Psoas muscle (tissue), 8 donors: ENCODE data around the gene ITSN1. TPM values are rescaled to one million over a fixed set of nuclear protein-coding genes. Genes with fewer than 3 reads are reported as not detected.

Experiments
- ATAC-seq, 4 donors: fragments of 200-7000 bp; cut with Tn5 transposase; one replicate each; pipeline ENCODE4 v1.9.1; 2020; ENCODE audit warnings: moderate library complexity in 3 of 4, mild to moderate bottlenecking in 2 of 4
- DNase-seq, 2 donors: peaks; one replicate each; pipeline ENCODE4 v3.0.0-alpha.2; 2020
- H3K27ac ChIP-seq: fragments of 200-600 bp; one replicate; pipeline ENCODE4 v1.8.0; 2022
- H3K27me3 ChIP-seq, 3 donors: fragments of 200-600 bp in 1 of 3; one replicate each; pipeline versions ENCODE4 v1.6.1 to v1.8.0; 2013 to 2022; ENCODE audit warnings: low read length in 2 of 3, mild to moderate bottlenecking in 2 of 3, moderate library complexity in 1 of 3; ENCODE audit not compliant: insufficient read depth in 3 of 3
- H3K36me3 ChIP-seq, 2 donors: fragments of 200-600 bp in 1 of 2; one replicate each; pipeline versions ENCODE4 v1.6.1 to v1.8.0; 2013 to 2022; ENCODE audit warnings: low read depth in 1 of 2, mild to moderate bottlenecking in 1 of 2, moderate library complexity in 1 of 2; ENCODE audit not compliant: insufficient read depth in 1 of 2
- H3K4me1 ChIP-seq: fragments of 200-600 bp; one replicate; pipeline ENCODE4 v1.8.0; 2022
- H3K4me3 ChIP-seq: fragments of 200-600 bp; one replicate; pipeline ENCODE4 v1.8.0; 2022; ENCODE audit warnings: mild to moderate bottlenecking
- H3K9me3 ChIP-seq: fragments of 200-600 bp; one replicate; pipeline ENCODE4 v1.8.0; 2022
- CTCF ChIP-seq: fragments of 200-600 bp; IDR thresholded peaks from one replicate; pipeline ENCODE4 v1.8.0; 2022; ENCODE audit warnings: antibody characterized with exemption
- WGBS, 3 donors: extraction: QIAGEN DNeasy Blood & Tissue Kit; methylation state at CpG; one replicate each; pipeline versions ENCODE4 v1.1.6 to v1.1.7; 2013; 5-methylcytosine and 5-hydroxymethylcytosine counted together
- intact Hi-C, 2 donors: fragments of 100-400 bp; cut with DNase I; formaldehyde crosslinking; loops; one replicate each; pipeline versions ENCODE4 v1.11.0 to v1.14.2; 2022
- polyA plus RNA-seq, 3 donors: library from polyadenylated mRNA; stranded (reverse); fragments of 200-250 nt; gene quantifications; one replicate each; pipeline ENCODE4 v1.2.3, GENCODE V29; 2013
- total RNA-seq, 4 donors: library from RNA; stranded (reverse); fragmentation: NEBNext Ultra II Directional in 2 of 4; extraction: Animal tissue kit (Norgen Biotek cat#: 25700) in 2 of 4; gene quantifications; one replicate each; pipeline versions ENCODE4 v1.2.1 to v1.2.4, GENCODE V29; 2021 to 2023
- donor health status: healthy with polysubstance abuse.
- donor health status: DM: no; HTN: no; CAD: no; lungs with moderate emphysema.
- donor health status: Bipolar disorder and iron deficiency.
- donor health status: healthy.
- donor health status: DM: yes; HTN: yes; CAD: no.
- donor health status: DM: no; HTN: no; CAD: no.
- donor health status: DM: no; HTN: no; CAD: no.
- donor health status: DM: yes; HTN: yes; CAD: no.

Gene ITSN1
- total and polyA plus RNA-seq, 7 donors: 9.3 to 43.8 (median 22.4) TPM

- H3K27me3 ChIP-seq: no peaks in the 10 kb centered on the region
- H3K9me3 ChIP-seq: no peaks in the 10 kb centered on the region
- peaks cover 0 to 58% of the 10 kb centered on the region in 2 donors for H3K36me3 ChIP-seq
- H3K4me3 ChIP-seq: no peak overlapping the region
- DNase-seq (no peak), ATAC-seq (no peak)
- WGBS, 3 donors: 96 to 97% (median 97%) methylated on average over 18 of the region's 18 CpGs
- no peak overlapping the region for H3K27ac ChIP-seq
- intact Hi-C loops: no loop called here
- TF ChIP-seq CTCF: no peak
- H3K4me1 ChIP-seq: peaks cover 5% of the 10 kb centered on the region
These were observed 129.7 kb downstream of the ITSN1 start for GRCh38 chr21:33771976-33772375.

GRCh38 chr21:33774551-33774950 lies 132.2 kb downstream of the ITSN1 start:
- no peak for TF ChIP-seq CTCF
- H3K27me3 ChIP-seq: no peaks in the 10 kb centered on the region
- DNase-seq (no peak), ATAC-seq (no peak)
- peak overlapping the region; percentile 43 for H3K27ac ChIP-seq
- intact Hi-C loops: no loop called here
- no peak overlapping the region for H3K4me3 ChIP-seq
- no peaks in the 10 kb centered on the region for H3K9me3 ChIP-seq
- WGBS, 3 donors: 86 to 91% (median 88%) methylated on average over 4 of the region's 4 CpGs
- H3K36me3 ChIP-seq: peaks cover 0 to 38% of the 10 kb centered on the region in 2 donors
- peaks cover 5% of the 10 kb centered on the region for H3K4me1 ChIP-seq

- peaks cover 5% of the 10 kb centered on the region for H3K4me1 ChIP-seq
- no peaks in the 10 kb centered on the region for H3K27me3 ChIP-seq
- peaks cover 0 to 33% of the 10 kb centered on the region in 2 donors for H3K36me3 ChIP-seq
- H3K4me3 ChIP-seq: no peak overlapping the region
- no peaks in the 10 kb centered on the region for H3K9me3 ChIP-seq
- H3K27ac ChIP-seq: peak overlapping the region; percentile 43
- peak; percentile 51 to 77 (median 67) for ATAC-seq
- intact Hi-C loops: no loop called here
- WGBS, 3 donors: 26 to 74% (median 26%) methylated on average over 2 of the region's 2 CpGs
- no peak for TF ChIP-seq CTCF
- DNase-seq: no peak
These were observed 133.0 kb downstream of the ITSN1 start for GRCh38 chr21:33775100-33775828.

DNA sequence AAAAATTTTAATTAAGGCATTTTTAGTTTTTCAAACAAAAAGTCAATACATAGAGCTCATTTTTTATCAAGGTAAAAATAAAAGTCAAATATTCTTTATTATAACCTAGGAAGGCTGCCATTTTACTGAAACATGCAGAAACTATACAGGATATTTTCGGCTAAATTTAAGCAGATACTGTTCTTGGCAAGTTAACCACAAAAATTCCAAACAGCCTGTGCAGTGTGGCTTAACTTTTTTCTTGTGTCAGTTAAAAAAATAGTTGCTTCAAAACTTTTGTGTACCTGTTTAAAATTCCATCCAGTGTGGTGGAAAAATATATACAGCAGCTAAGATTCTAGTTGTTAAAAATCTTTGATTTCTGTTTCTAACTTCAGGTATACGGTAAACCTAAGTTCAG lies 138.3 kb downstream of the ITSN1 start:
- intact Hi-C loops: no loop called here
- H3K36me3 ChIP-seq: peaks cover 0 to 12% of the 10 kb centered on the region in 2 donors
- H3K27me3 ChIP-seq: no peaks in the 10 kb centered on the region
- no peak overlapping the region for H3K4me3 ChIP-seq
- WGBS, 3 donors: 85 to 96% (median 87%) methylated on average over 2 of the region's 2 CpGs
- no peak overlapping the region for H3K27ac ChIP-seq
- no peak for ATAC-seq
- no peaks in the 10 kb centered on the region for H3K9me3 ChIP-seq
- no peaks in the 10 kb centered on the region for H3K4me1 ChIP-seq
- no peak for TF ChIP-seq CTCF
- no peak for DNase-seq

- Histone ChIP-seq H3K4me1 (no peaks in the 10 kb centered on the region), H3K27me3 (no peaks in the 10 kb centered on the region), H3K27ac (no peak overlapping the region), H3K36me3 (peaks cover 0 to 10% of the 10 kb centered on the region in 2 donors), H3K9me3 (no peaks in the 10 kb centered on the region), H3K4me3 (no peak overlapping the region)
- 92 to 96% (median 94%) methylated on average over 2 of the region's 2 CpGs for WGBS, 3 donors
- ATAC-seq: no peak
- no peak for DNase-seq
- TF ChIP-seq CTCF: no peak
- intact Hi-C loops: no loop called here
These were observed 138.8 kb downstream of the ITSN1 start for GRCh38 chr21:33781121-33781520.
